NAMALWA (cell line): ENCODE data around the gene FHIT.

Experiments
- DNase-seq: peaks from one replicate; pipeline ENCODE4 v3.0.0-alpha.2; 2015; ENCODE audit warnings: low spot score

Gene FHIT

GRCh38 chr3:59927056-59927455 lies 1324.2 kb downstream of the FHIT start:
- no peak for DNase-seq

- no peak for DNase-seq
Observed at GRCh38 chr3:59925946-59926345, 1325.3 kb downstream of the FHIT start.

GRCh38 chr3:59922192-59922591 lies 1329.1 kb downstream of the FHIT start:
- no peak for DNase-seq

GRCh38 chr3:59920822-59921221 lies 1330.4 kb downstream of the FHIT start:
- DNase-seq = no peak

GRCh38 chr3:59919586-59919985 lies 1331.7 kb downstream of the FHIT start:
- DNase-seq = no peak

GRCh38 chr3:59914251-59914650 lies 1337.0 kb downstream of the FHIT start:
- DNase-seq = no peak

GRCh38 chr3:59913645-59914044 lies 1337.6 kb downstream of the FHIT start:
- DNase-seq = no peak

GRCh38 chr3:59908701-59909100 lies 1342.6 kb downstream of the FHIT start:
- DNase-seq = no peak

GRCh38 chr3:59908280-59908679 lies 1343.0 kb downstream of the FHIT start:
- DNase-seq = no peak

- no peak for DNase-seq
Observed at GRCh38 chr3:59904296-59904695, 1347.0 kb downstream of the FHIT start.

- no peak for DNase-seq
Observed at GRCh38 chr3:59899061-59899460, 1352.2 kb downstream of the FHIT start.

GRCh38 chr3:59895972-59896371 lies 1355.3 kb downstream of the FHIT start:
- DNase-seq = no peak

GRCh38 chr3:59894425-59895121 lies 1356.7 kb downstream of the FHIT start:
- no peak for DNase-seq

GRCh38 chr3:59890639-59891038 lies 1360.6 kb downstream of the FHIT start:
- DNase-seq = no peak

- no peak for DNase-seq
Observed at GRCh38 chr3:59886790-59887189, 1364.5 kb downstream of the FHIT start.

- no peak for DNase-seq
Observed at GRCh38 chr3:59885899-59886400, 1365.3 kb downstream of the FHIT start.

- no peak for DNase-seq
Observed at GRCh38 chr3:59885101-59885500, 1366.2 kb downstream of the FHIT start.

GRCh38 chr3:59884409-59884808 lies 1366.8 kb downstream of the FHIT start:
- no peak for DNase-seq

GRCh38 chr3:59882746-59883145 lies 1368.5 kb downstream of the FHIT start:
- DNase-seq = no peak

- no peak for DNase-seq
Observed at GRCh38 chr3:59880717-59881116, 1370.5 kb downstream of the FHIT start.

GRCh38 chr3:59879031-59879581 lies 1372.1 kb downstream of the FHIT start:
- no peak for DNase-seq

- no peak for DNase-seq
Observed at GRCh38 chr3:59878038-59878427, 1373.2 kb downstream of the FHIT start.

- DNase-seq = no peak
Observed at GRCh38 chr3:59877263-59878037, 1373.8 kb downstream of the FHIT start.
